Ascending aorta (tissue), 2 donors: ENCODE measurements around the gene TM4SF1. TPM values are rescaled to one million over a fixed set of nuclear protein-coding genes. Genes with fewer than 3 reads are reported as not detected.

Experiments
- DNase-seq, 2 donors: peaks; one replicate each; pipeline ENCODE4 v3.0.0-alpha.2; 2019; ENCODE audit warnings: low spot score in 2 of 2
- H3K27ac ChIP-seq, 2 donors: fragments of 200-600 bp; sonication (generic); one replicate each; pipeline ENCODE4 v1.5.1; 2016 to 2017; ENCODE audit warnings: mild to moderate bottlenecking in 1 of 2
- H3K27me3 ChIP-seq: fragments of 200-600 bp; sonication (generic); one replicate; pipeline ENCODE4 v1.5.1; 2017
- H3K36me3 ChIP-seq, 2 donors: fragments of 200-600 bp; sonication (generic); one replicate each; pipeline ENCODE4 v1.5.1; 2016
- H3K4me1 ChIP-seq, 2 donors: fragments of 200-600 bp; sonication (generic); one replicate each; pipeline ENCODE4 v1.5.1; 2016 to 2017; ENCODE audit warnings: mild to moderate bottlenecking in 1 of 2
- H3K4me3 ChIP-seq, 2 donors: fragments of 200-600 bp; sonication (generic); one replicate each; pipeline ENCODE4 v1.5.1; 2016 to 2017; ENCODE audit warnings: mild to moderate bottlenecking in 1 of 2
- H3K9me3 ChIP-seq, 2 donors: fragments of 200-600 bp; sonication (generic); one replicate each; pipeline ENCODE4 v1.5.1; 2016
- intact Hi-C: fragments of 100-400 bp; cut with DNase I; formaldehyde crosslinking; loops from one replicate; pipeline ENCODE4 v1.15.1; 2023
- total RNA-seq: library from RNA; depleted of rRNA; stranded (reverse); fragments of >200 nt; gene quantifications from one replicate; pipeline ENCODE4 v1.1.0, GENCODE V29; 2016
- TF ChIP-seq, protein P1 (sequence below), 3 experiments: fragments of 200-600 bp in 2 of 3; fragments of 450-650 bp in 1 of 3; sonication (generic) in 2 of 3; IDR thresholded peaks; one replicate each; pipeline ENCODE4 v1.5.1; 2016 to 2019; ENCODE audit warnings: antibody characterized with exemption in 3 of 3, mild to moderate bottlenecking in 1 of 3, moderate library complexity in 1 of 3

Gene TM4SF1
- total RNA-seq, result 487 TPM

DNA sequence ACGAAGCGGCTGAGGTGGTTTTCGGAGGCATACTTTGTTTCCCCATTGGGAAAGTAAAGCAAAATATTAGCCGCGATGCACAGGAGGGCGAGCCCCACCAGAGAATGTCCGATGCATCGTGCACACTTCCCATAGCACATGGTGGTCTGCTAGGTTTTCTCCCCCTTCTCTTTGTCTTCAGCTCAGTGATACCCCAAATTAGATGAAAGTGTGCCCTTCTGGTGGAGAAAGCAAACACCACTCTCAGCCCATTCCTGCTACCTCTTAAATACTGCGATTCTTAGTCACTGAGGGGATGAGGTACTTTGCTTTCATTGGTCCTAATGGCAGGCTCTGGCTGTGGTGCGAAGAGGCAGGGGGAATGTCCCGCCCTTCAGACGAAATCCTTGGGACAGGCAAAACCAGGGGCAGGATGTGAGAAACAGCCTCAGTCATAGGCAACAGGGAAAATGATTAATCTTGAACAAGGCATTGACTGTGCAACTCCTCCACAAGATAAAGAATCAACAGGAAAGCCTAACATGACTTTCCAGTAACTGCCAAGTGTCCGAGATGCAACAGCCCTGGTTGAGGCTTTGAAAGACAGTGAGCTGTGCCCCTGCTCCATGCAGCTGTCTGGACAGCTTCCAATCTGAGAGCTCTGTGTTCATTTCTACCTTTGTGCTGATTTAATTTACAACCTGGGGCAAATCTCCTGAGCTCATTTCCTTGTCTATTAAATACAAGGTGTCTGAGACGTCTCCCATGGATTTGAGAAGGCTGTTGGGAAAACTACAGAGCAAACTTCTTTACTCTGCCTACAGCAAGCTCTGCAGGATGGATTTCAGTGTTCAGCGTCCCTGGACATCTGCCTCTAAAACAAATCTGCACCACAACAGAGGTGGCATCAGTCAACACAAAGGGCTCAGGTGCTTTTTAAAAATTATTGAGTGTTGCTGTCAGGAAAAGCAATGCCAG lies at the start of gene TM4SF1:
TM4SF1 (minus strand) TSS at position 242 of the 957 bp plus-strand sequence; CDS start at position 140, 102 bp downstream.
- DNase-seq, result peak; percentile 30 to 92
- intact Hi-C loops, result loop anchor here (2.0 to 10.0 kb wide), 2 partner anchors 37 to 253 kb away; partner anchors contain the start of gene HPS3
- Histone ChIP-seq H3K36me3 (peaks cover 0 to 16% of the 10 kb centered on the region in 2 donors), H3K9me3 (no peaks in the 10 kb centered on the region), H3K4me3 (peak within 1 kb of the TSS; percentile 46 to 66), H3K4me1 (peaks cover 14 to 40% of the 10 kb centered on the region in 2 donors), H3K27ac (peak within 1 kb of the TSS; percentile 74 to 83), H3K27me3 (no peaks in the 10 kb centered on the region)
- TF ChIP-seq, protein P1, sequence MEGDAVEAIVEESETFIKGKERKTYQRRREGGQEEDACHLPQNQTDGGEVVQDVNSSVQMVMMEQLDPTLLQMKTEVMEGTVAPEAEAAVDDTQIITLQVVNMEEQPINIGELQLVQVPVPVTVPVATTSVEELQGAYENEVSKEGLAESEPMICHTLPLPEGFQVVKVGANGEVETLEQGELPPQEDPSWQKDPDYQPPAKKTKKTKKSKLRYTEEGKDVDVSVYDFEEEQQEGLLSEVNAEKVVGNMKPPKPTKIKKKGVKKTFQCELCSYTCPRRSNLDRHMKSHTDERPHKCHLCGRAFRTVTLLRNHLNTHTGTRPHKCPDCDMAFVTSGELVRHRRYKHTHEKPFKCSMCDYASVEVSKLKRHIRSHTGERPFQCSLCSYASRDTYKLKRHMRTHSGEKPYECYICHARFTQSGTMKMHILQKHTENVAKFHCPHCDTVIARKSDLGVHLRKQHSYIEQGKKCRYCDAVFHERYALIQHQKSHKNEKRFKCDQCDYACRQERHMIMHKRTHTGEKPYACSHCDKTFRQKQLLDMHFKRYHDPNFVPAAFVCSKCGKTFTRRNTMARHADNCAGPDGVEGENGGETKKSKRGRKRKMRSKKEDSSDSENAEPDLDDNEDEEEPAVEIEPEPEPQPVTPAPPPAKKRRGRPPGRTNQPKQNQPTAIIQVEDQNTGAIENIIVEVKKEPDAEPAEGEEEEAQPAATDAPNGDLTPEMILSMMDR (IDR thresholded peaks at IDR 0.05), result no peak

DNA sequence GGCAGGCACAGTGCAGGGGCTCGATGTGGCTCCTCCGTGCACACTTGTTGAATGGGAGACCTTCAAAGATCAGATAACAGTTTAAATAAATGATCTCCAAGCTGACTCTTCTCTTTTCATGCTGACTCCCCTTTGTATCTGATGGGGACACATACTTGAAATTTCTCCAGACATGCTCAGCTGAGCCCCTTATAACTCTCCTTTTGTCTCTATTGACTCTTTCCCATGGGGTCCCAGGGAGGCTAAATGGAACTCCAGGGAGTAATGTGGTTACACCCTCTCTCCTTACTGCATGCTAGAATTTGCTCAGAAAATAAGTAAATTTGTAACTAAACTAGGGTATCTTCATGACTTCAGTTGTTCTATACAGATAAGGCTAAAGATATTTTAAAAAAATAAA lies 48.9 kb upstream of the TM4SF1 start:
- TF ChIP-seq, protein P1 (IDR thresholded peaks at IDR 0.05), result no peak
- H3K4me1 ChIP-seq, result no peaks in the 10 kb centered on the region
- H3K27me3 ChIP-seq, result no peaks in the 10 kb centered on the region
- no peaks in the 10 kb centered on the region for H3K9me3 ChIP-seq
- H3K4me3 ChIP-seq, result no peak overlapping the region
- no peak for DNase-seq
- intact Hi-C loops, result no loop called here
- H3K27ac ChIP-seq, result no peak overlapping the region
- H3K36me3 ChIP-seq, result no peaks in the 10 kb centered on the region

GRCh38 chr3:149424918-149425317 lies 47.5 kb upstream of the TM4SF1 start:
- intact Hi-C loops, result no loop called here
- H3K4me3 ChIP-seq, result no peak overlapping the region
- H3K27me3 ChIP-seq, result no peaks in the 10 kb centered on the region
- H3K36me3 ChIP-seq, result no peaks in the 10 kb centered on the region
- H3K9me3 ChIP-seq, result no peaks in the 10 kb centered on the region
- H3K4me1 ChIP-seq, result no peaks in the 10 kb centered on the region
- no peak for DNase-seq
- TF ChIP-seq, protein P1 (IDR thresholded peaks at IDR 0.05), result no peak
- H3K27ac ChIP-seq, result no peak overlapping the region

DNA sequence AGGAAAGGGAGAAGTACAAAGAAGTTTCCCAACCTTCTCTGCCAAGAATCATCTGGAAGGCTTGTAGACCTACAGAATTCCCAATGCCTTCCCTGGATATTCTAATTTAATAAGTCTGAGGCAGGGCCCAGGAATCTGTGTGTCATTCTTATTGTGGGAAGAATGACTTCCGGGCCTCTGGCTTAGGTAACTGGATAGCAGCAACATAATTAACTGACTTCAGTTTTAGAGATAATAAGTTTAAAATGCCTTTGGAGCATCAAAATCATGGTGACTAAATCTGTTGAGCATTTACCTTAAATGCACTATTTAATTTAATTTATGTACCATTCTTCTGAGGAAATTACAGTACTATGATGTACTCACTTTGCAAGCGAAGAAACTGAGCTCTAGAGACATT lies 44.3 kb upstream of the TM4SF1 start:
- Histone ChIP-seq H3K27me3 (no peaks in the 10 kb centered on the region), H3K9me3 (no peaks in the 10 kb centered on the region), H3K4me3 (no peak overlapping the region), H3K36me3 (no peaks in the 10 kb centered on the region), H3K4me1 (no peaks in the 10 kb centered on the region), H3K27ac (no peak overlapping the region)
- DNase-seq, result no peak
- intact Hi-C loops, result no loop called here
- TF ChIP-seq, protein P1 (IDR thresholded peaks at IDR 0.05), result no peak

GRCh38 chr3:149419816-149420215 lies 42.4 kb upstream of the TM4SF1 start:
- Histone ChIP-seq H3K36me3 (no peaks in the 10 kb centered on the region), H3K27me3 (no peaks in the 10 kb centered on the region), H3K4me3 (no peak overlapping the region), H3K9me3 (no peaks in the 10 kb centered on the region), H3K27ac (no peak overlapping the region), H3K4me1 (peaks cover 0 to 7% of the 10 kb centered on the region in 2 donors)
- intact Hi-C loops, result no loop called here
- DNase-seq, result no peak
- TF ChIP-seq, protein P1 (IDR thresholded peaks at IDR 0.05), result no peak
